Thyroid gland (tissue), 4 donors: Measurements from ENCODE around the gene GHRL. TPM values are rescaled to one million over a fixed set of nuclear protein-coding genes. Genes with fewer than 3 reads are reported as not detected.

Experiments used
- DNase-seq, 2 donors: peaks; one replicate each; pipeline ENCODE4 v3.0.0-alpha.2; 2019
- H3K27ac ChIP-seq, 3 donors: fragments of 200-600 bp; sonication (generic); 1 replicate in 2 of 3; 2 replicates in 1 of 3; pipeline ENCODE4 v1.5.1; 2016 to 2019; ENCODE audit warnings: mild to moderate bottlenecking in 1 of 3, moderate library complexity in 1 of 3
- H3K27me3 ChIP-seq: fragments of 200-600 bp; sonication (generic); one replicate; pipeline ENCODE4 v1.5.1; 2019
- H3K36me3 ChIP-seq, 2 donors: fragments of 200-600 bp; sonication (generic); one replicate each; pipeline ENCODE4 v1.5.1; 2016 to 2019
- H3K4me1 ChIP-seq, 2 donors: fragments of 200-600 bp; sonication (generic); one replicate each; pipeline ENCODE4 v1.5.1; 2017 to 2019
- H3K4me3 ChIP-seq, 3 donors: fragments of 200-600 bp; sonication (generic); replicated peaks in 1 of 3; 1 replicate in 2 of 3; 2 replicates in 1 of 3; pipeline ENCODE4 v1.5.1; 2016; ENCODE audit warnings: mild to moderate bottlenecking in 1 of 3
- H3K9me3 ChIP-seq: fragments of 200-600 bp; sonication (generic); one replicate; pipeline ENCODE4 v1.5.1; 2017
- CTCF ChIP-seq, 6 experiments: fragments of 200-600 bp in 3 of 6; fragments of 450-650 bp in 3 of 6; sonication (generic) in 3 of 6; IDR thresholded peaks; one replicate each; pipeline ENCODE4 v1.5.1; 2016 to 2019; ENCODE audit warnings: antibody characterized with exemption in 6 of 6, mild to moderate bottlenecking in 2 of 6, inconsistent platforms in 1 of 6, moderate library complexity in 1 of 6
- POLR2A ChIP-seq, 2 donors: fragments of 450-650 bp; IDR thresholded peaks; one replicate each; pipeline ENCODE4 v1.6.1; 2017; ENCODE audit warnings: antibody characterized with exemption in 2 of 2, mild to moderate bottlenecking in 2 of 2, moderate library complexity in 1 of 2
- WGBS, 2 donors: methylation state at CpG; one replicate each; pipeline ENCODE4 v1.1.5; 2017; 5-methylcytosine and 5-hydroxymethylcytosine counted together
- intact Hi-C: fragments of 100-400 bp; cut with DNase I; formaldehyde crosslinking; loops from one replicate; pipeline ENCODE4 v1.15.1; 2023
- total RNA-seq, 4 donors: library from RNA; depleted of rRNA; stranded (reverse); fragments of >200 nt; gene quantifications; one replicate each; pipeline ENCODE4 v1.2.3, GENCODE V29; 2016

GHRL gene
- total RNA-seq, 4 donors from 2014 or later: 0.56 to 1.2 (median 1.1) TPM; not detected in 1

DNA sequence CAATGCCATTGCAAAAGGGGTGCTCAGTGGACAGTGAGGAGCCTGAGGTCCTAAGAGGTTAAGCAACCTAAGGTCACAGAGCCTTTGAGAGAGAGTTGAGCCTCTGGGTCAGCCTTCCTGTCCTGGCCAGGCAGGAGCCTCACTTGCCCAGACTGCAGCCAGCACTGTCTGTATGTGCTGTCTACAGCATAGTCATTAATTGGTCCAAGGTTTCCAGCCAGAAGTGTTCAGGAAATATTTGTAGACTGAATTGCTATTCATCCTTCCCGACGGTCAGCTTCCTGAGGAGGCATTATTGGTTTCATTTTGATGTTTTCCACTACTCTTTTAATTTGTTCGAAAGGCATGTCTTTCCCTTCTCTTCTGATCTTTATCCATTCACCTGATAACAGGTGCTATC lies 20.1 kb upstream of the GHRL start:
- Histone ChIP-seq H3K4me1 (no peaks in the 10 kb centered on the region), H3K4me3 (no peak overlapping the region), H3K27me3 (no peaks in the 10 kb centered on the region), H3K27ac (no peak overlapping the region), H3K9me3 (no peaks in the 10 kb centered on the region), H3K36me3 (peaks cover 53 to 77% of the 10 kb centered on the region in 2 donors)
- intact Hi-C loops: no loop called here
- no peak for DNase-seq
- no peak for TF ChIP-seq CTCF (IDR thresholded peaks at IDR 0.05)
- no peak for TF ChIP-seq POLR2A (IDR thresholded peaks at IDR 0.05)
- 76 to 86% methylated on average over 3 of the region's 3 CpGs for WGBS, 2 donors

GRCh38 chr3:10312391-10312790 lies 19.6 kb upstream of the GHRL start:
- Histone ChIP-seq H3K27me3 (no peaks in the 10 kb centered on the region), H3K27ac (no peak overlapping the region), H3K4me3 (no peak overlapping the region), H3K36me3 (peaks cover 53 to 77% of the 10 kb centered on the region in 2 donors), H3K4me1 (no peaks in the 10 kb centered on the region), H3K9me3 (no peaks in the 10 kb centered on the region)
- no peak for DNase-seq
- no peak for TF ChIP-seq CTCF (IDR thresholded peaks at IDR 0.05)
- TF ChIP-seq POLR2A (IDR thresholded peaks at IDR 0.05): no peak
- WGBS, 2 donors: 83 to 86% methylated on average over 10 of the region's 10 CpGs
- intact Hi-C loops: no loop called here

DNA sequence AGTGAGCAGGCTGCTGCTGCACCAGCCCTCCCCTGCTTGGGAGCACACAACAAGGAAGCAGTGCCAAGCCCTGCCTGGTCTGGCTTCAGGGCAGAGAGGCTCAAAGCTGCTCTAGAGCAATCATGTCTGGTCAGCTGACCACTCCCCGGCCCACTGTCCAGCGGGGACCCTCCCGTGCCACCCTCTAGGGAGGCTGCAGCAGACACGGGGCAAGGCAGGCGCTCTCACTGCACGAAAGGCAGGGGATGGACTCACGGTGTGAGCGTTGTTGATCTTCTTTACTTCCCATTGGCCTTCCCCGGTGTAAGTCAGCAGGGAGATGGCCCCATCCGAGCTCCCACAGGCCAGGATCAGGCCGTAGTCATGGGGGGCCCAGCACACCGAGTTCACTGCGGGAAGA lies 19.0 kb upstream of the GHRL start:
- no peak for DNase-seq

DNA sequence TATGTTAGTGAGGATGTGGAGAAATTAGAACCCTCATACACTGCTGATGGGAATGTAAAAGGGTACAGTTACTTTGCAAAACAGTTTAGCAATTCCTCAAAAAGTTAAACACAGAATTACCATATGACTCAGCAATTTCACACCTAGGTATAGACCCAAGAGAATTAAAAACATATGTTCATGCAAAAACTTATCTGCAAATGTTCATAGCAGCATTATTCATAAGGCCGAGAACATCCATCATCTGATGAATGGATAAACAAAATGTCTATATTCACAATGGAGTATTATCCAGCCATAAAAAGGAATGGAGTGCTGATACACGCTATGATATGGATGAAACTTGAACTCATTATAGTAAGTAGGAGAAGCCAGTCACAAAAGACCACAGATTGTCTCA lies 17.8 kb upstream of the GHRL start:
- peaks cover 44 to 84% of the 10 kb centered on the region in 2 donors for H3K36me3 ChIP-seq
- H3K4me1 ChIP-seq: no peaks in the 10 kb centered on the region
- H3K9me3 ChIP-seq: no peaks in the 10 kb centered on the region
- no peak overlapping the region for H3K4me3 ChIP-seq
- intact Hi-C loops: no loop called here
- TF ChIP-seq CTCF (IDR thresholded peaks at IDR 0.05): no peak
- WGBS, 2 donors: 88 to 97% methylated on average over 2 of the region's 2 CpGs
- H3K27ac ChIP-seq: no peak overlapping the region
- H3K27me3 ChIP-seq: no peaks in the 10 kb centered on the region
- no peak for DNase-seq

More for the DNA sequence above, 19.0 kb upstream of the GHRL start:
- Histone ChIP-seq H3K4me3 (no peak overlapping the region), H3K27ac (no peak overlapping the region), H3K9me3 (no peaks in the 10 kb centered on the region), H3K27me3 (no peaks in the 10 kb centered on the region), H3K36me3 (peaks cover 53 to 78% of the 10 kb centered on the region in 2 donors), H3K4me1 (no peaks in the 10 kb centered on the region)
- TF ChIP-seq CTCF (IDR thresholded peaks at IDR 0.05): no peak
- TF ChIP-seq POLR2A (IDR thresholded peaks at IDR 0.05): no peak
- intact Hi-C loops: no loop called here
- WGBS, 2 donors: 78 to 97% methylated on average over 11 to 12 of the region's 13 CpGs

GRCh38 chr3:10309736-10310135 lies 17.0 kb upstream of the GHRL start:
- DNase-seq: no peak
- no peaks in the 10 kb centered on the region for H3K4me1 ChIP-seq
- H3K9me3 ChIP-seq: no peaks in the 10 kb centered on the region
- H3K27ac ChIP-seq: no peak overlapping the region
- intact Hi-C loops: no loop called here
- peaks cover 46 to 84% of the 10 kb centered on the region in 2 donors for H3K36me3 ChIP-seq
- TF ChIP-seq CTCF (IDR thresholded peaks at IDR 0.05) (no peak), POLR2A (IDR thresholded peaks at IDR 0.05) (no peak)
- H3K27me3 ChIP-seq: no peaks in the 10 kb centered on the region
- 61 to 79% methylated on average over 4 of the region's 4 CpGs for WGBS, 2 donors
- no peak overlapping the region for H3K4me3 ChIP-seq
